Islet precursor cell (in vitro differentiated cells): ENCODE measurements around the gene KLHDC7A.

Experiments used
- DNase-seq: peaks from one replicate; pipeline ENCODE4 v3.0.0-alpha.2; 2018

Gene KLHDC7A

DNA sequence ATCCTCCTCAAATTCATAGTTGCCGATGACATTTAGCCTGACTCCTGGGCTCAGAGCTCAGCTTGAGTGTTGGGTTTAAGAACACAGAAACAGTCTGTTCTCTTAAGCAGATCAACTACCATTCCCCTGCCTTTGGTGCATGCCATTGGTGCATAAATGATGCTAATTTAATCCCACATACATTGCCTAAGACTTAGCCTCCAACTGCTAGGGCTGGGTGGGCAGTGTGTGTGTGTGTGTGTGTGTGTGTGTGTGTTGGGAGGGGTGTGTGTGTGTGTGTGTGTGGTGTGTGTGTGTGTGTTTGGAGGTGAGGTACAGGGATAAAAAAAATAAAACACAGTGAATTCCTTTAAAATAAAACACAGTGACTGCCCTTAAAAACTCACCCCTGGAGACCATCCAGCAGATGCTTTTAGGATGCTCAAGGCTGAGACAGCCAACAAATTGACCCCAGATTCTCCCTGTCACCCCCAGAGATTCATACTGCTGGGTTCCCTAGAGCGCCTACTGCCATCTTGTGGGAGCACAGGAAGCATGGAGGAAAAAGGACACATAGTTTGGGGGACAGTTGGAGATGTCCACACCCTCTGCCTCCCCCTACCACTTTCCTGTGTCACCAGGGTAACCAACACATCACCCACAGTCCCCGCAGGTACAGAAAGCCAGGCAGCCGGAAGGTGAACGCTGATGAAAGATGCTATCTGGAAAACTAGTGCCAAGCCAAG, 30.6 kb downstream of the KLHDC7A start:
- no peak for DNase-seq

DNA sequence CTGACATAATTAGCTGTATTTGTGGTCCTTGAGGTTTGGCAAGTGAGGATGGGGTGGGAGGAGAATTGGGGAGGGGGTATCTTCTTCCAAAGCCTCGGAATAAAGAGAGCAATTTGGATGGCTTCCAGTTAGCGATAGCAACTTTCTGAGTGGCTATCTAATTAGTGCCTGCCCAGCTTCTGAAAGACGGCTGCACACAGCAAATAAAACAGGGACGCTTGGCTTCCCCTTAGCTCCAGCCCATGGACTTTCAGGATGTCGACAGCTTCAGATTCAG, 31.1 kb downstream of the KLHDC7A start:
- DNase-seq = no peak

GRCh38 chr1:18512883-18513282, 32.2 kb downstream of the KLHDC7A start:
- no peak for DNase-seq

GRCh38 chr1:18513995-18514394, 33.3 kb downstream of the KLHDC7A start:
- DNase-seq = no peak

- no peak for DNase-seq
Measured at GRCh38 chr1:18515120-18515667, 34.5 kb downstream of the KLHDC7A start.

GRCh38 chr1:18516473-18516872, 35.7 kb downstream of the KLHDC7A start:
- no peak for DNase-seq

DNA sequence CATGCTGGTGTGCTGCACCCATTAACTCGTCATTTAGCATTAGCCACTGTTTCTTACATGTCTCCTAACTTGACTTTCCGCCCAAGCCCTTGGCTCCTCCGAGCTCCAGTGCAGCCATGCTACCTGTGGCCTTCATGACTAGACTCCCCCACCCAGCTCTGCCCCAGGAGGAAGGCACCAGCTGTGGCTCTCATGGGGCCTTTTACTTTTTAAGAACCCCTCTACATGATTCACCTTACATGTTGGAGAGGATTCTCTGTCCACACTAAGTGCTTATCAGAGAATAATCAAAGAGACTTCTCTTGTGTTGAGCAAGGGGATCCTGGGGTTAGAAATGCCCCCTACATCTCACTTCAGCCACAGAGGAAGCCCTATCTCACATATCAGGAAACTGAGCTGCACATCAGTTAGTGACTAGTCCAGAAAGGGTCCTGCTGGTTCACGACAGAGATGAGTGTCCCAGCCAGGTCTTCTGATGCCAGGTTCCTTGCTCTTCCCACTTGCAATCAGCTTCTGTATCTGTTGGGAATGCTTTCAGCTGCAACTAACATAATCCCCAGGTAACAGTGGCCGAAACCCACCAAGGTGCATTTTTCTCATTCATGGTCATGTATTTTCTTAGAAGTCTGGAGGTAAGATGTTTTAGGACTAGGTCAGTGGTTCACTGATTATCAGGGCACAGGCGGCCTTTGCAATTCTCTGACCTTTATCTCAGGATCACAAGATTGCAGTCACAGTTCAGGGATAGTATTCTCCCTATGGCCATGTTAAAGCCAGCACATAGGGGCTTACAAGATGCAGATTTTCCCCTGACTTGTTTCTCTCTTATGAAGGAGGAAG, 45.9 kb downstream of the KLHDC7A start:
- no peak for DNase-seq

DNA sequence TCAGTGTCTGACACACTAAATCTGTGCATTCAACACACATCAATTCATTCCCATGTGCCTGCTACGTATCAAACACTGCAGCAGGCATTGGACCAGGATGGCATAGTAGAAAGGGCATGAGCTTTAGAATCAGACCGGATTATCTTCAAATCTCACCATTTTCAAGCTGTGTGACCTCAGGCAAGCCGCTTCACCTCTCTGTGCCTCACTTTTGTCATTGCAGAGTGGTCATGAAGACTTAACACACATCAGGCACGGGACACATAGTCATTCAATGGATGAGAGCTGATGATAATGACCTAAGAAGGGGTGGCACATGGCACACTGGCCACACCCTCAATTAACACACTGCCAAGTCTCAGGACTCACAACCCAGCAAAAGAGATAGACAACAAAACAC, 46.8 kb downstream of the KLHDC7A start:
- no peak for DNase-seq

DNA sequence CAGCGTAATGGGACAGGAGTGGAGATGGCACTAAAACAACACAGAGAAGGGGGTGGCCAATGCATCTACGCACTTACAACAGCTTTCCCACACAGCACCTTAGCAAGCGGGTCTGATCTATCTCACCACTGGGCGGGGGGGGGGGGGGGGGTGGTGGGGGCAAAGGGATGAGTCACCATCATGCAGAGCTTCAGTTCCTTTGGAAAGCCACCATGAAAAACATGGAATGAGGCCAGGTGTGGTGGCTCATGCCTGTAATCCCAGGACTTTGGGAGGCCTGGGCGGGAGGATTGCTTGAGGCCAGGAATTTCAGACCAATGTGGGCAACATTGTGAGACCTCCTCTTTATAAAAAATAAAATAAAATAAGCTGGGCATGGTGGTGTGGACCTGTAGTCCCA, 47.2 kb downstream of the KLHDC7A start:
- DNase-seq = peak; percentile 50

- DNase-seq = no peak
Measured at GRCh38 chr1:18528616-18529015, 47.9 kb downstream of the KLHDC7A start.

GRCh38 chr1:18529714-18530113, 49.0 kb downstream of the KLHDC7A start:
- DNase-seq = no peak

DNA sequence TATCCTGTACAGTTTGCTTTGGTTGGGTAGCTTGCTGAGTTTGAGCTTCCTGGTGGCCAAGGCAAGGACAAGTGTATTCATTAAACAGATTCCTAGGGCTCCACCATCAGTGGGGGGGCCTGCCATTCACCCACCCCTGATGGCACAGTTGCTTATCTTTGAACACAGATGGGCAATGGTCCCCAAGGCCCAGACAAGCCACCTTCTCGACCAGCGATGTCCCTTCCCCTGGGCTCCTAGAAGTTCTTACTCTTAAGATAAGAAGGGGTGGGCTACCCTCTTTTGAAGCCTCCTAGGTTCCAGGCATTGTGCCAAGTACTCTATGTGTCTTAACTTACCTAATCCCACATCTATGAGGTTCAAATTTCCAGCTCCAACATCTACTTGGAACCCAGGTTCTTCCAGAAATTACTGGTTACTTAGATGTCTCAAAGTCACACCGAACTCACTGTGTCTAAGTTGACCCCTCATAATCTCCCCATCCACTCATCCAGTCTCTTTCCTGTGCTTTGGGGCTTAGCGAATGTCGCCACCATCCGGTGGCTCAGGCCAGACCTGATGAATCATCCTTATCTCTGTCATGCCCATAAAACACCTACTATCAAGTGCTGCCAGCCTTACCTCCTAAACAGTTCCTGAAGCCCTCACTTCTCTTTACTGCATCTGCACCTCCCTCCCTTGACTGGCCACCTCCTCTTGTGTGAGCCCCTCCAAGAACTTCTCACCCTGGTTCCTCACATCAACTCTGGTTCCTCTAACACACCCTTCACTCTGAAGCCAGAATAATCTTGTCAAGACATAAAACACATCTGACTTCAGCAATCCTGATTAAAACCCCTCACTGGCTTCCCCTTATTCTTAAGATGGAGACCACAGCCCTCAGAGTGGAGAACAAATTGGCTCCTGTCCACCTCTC, 50.1 kb downstream of the KLHDC7A start:
- DNase-seq = peak; percentile 73

DNA sequence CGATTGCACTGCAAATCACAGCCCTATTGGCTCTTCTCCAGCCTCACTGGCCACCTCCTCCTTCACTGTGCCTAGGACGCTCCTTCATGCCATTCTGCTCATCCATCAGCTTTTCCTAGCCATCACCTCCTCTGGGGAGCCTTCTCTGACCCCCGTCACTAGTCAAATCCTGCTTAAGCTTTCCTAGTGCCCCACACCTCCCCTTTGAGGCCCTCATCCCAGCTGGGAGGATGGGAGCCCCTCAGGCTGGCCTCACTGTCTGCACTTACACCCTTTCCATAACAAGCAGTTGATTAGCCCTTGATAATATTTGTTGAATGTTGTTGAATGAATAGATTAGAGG, 50.7 kb downstream of the KLHDC7A start:
- DNase-seq = peak; percentile 36

DNA sequence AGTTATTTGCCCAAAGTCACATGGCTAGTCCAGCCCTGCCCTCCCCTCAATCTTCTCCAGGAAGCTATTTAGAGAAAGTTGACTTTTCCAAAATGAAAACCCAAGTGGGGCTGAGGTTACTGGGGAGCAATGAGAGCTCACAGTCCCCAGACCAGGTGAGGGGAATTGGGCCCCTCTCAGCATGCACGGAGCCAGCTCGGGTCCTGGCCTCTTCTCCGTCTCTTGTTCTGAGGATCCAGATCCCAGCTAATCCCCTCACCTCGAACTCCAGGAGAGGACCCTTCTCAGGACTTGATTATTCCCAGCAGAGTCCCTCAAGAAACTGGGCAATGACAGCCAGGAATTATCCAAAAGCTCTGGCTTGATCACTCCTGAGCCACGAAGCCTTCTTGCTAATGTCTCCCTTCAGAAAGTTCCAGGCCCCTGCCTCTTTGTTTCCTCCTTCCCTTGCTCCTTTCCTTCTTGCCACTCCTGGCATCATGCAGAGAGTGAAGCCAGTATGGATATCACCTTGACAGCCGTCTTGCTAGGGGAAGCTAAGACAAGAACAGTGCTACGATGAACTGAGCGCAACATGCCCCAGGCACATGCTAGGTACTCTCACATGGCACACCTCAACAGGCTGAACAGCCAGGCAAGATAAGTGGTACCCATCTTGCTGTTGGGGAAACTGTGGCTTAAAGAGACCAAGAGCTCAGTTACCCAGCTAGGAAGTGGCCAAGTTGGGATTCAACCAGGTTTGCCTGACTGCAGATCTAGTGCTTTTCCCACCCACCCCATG, 51.9 kb downstream of the KLHDC7A start:
- peak; percentile 14 for DNase-seq

- DNase-seq = no peak
Measured at GRCh38 chr1:18533259-18533658, 52.5 kb downstream of the KLHDC7A start.

DNA sequence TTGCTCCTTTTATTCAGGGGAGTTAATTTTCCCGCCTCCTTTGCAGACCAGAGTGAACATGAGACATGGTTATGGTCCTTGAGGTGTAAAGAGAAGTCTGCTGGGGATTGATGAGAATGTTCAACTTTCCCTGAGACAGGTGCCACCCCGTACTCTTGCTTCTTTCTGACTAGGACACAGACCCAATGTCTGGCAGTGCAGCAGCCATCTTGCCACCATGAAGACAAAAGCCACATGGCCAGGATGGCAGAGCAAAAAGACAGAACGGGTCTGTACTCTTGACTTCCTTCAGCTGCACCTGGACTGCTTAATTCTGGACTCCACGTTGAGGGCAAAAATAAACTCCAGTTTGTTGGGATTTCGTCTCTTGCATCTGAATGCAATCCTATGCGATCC, 54.1 kb downstream of the KLHDC7A start:
- peak; percentile 14 for DNase-seq
